Activated CD4-positive, alpha-beta T cell treated with anti-CD3 and anti-CD28 coated beads, Interleukin-10, Interleukin-2, amounts not matched to agents 100 ng/mL and 50 ng/mL, durations not matched to agents 16 hours and 8 hours (primary cell): Measurements from ENCODE around the gene FGF5.
"Not testable (repeated sequence)": the region's sequence is repeated elsewhere in the genome, so short reads cannot be mapped to it uniquely, and the experiment has no call there.

Experiments used
- DNase-seq: peaks from one replicate; pipeline ENCODE4 v3.0.0-alpha.2; 2020

The FGF5 gene

DNA sequence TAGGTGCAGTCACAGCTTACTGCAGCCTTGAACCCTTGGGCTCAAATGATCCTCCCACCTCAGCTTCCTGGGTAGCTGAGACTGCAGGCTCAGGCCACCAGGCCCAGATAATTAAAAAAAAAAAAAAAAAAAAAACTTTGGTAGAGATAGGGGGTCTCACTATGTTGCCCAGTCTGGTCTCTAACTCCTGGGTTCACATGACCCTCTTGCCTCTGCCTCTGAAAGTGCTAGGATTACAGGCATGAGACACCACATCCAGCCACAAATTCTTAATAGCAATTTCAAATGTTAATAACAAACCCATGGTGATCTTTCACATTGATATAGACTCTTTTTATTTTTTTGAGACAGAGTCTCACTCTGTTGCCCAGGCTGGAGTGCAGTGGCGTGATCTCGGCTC is 12.3 kb upstream of the FGF5 start:
- DNase-seq: no peak

- DNase-seq: no peak
Measured at GRCh38 chr4:80255329-80256095, 11.0 kb upstream of the FGF5 start.

- no peak for DNase-seq
Measured at GRCh38 chr4:80257851-80258250, 8.6 kb upstream of the FGF5 start.

DNA sequence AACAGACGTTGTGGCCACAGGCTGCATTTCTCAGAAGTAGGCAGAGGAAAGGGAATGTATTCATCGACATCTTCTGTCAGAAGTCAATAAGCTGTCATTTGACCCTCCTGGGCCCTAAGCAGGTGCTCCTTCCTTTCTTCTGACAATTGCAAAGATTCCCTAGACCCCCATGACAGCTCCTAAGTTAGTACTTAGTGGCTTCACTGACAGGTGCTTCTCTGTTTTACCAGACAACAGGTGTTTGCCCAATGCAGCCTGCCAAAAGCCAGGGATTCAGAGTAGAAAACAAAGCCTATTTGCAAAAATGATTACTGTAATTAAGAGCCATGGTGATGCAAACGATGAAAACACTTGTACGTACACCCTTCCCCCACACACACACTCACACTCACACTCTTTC is 7.5 kb upstream of the FGF5 start:
- DNase-seq: no peak

- DNase-seq: no peak
Measured at GRCh38 chr4:80259817-80260216, 6.6 kb upstream of the FGF5 start.

DNA sequence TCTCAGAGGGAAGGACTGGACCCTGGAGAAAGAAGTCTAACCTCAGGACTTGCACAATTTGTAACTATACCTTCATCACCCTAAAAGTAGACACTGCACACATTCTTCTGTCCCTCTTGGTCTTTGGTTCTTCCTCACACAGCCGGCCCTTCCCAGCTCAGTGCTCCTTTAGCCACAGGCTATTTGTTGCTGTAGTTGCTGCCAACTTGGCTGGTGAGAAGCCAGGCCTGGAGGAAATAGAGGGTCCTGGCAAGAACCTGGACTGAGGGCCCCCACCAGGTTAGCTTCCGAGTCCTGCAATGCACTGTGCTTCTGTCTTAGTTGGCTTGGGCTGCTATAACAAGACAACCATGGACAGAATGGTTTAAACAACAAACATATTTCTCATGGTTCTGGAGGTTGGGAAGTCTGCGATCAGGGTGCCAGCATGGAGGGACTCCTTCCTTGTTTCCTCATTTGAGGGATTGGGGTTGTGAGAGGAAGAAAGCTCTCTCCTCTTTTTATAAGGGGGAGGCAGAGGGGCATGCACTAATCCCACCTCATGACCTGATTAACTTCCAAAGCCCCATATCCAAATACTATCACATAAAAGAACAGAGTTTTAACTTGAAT is 4.4 kb upstream of the FGF5 start:
- no peak for DNase-seq

GRCh38 chr4:80263541-80264351 is 2.7 kb upstream of the FGF5 start:
- DNase-seq: no peak

DNA sequence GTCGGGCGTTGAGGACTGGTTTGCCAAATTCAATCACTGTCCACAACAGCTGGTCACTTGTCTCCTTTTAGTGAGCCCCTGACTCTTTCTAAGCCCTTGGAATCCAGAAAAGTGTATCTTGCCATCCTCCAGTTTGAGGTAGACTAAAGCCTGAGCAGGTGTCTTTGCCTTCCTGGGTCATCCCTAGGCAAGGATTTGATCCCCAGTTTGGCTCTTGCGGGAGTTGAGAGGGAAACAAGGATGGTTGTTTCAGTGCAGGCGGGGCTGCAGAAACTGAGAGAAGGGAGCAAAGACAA is 2.2 kb upstream of the FGF5 start:
- DNase-seq: no peak

- DNase-seq: no peak
Measured at GRCh38 chr4:80264825-80265224, 1.6 kb upstream of the FGF5 start.

DNA sequence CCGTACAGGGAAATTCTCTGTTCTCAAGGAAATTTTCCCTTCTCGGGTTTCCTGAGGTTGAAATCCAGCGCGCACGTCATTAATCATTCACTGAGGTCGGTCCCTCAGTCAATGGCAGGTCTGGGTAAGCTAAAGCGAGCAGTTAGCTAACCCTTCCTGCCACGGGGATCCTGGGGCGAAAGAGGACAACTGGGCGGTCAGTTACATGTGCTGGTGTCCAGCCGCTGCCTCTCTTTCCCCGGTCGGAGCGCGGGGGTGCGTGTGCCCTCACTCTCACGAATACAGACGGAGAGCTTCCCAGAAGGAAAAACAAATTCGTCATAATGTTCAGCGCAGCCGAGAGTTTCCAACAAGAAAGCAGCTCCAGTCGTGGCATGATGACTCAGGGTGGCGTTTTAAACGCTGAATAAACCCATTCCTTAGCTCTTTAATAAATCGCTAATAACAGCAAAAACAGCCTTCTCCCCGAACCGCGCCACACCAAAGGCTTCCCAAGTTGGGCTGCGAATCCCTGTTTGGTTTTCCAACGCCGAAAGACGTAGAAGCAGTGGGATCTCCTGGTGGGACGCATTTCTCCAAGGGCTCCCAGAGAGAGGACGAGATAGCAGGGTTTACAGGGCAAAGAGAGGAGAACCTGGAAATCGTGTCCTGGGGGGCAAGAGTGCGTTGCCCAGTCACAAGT is 752 bp upstream of the FGF5 start:
- no peak for DNase-seq

GRCh38 chr4:80266902-80267380 is 477 bp downstream of the FGF5 start:
- DNase-seq: peak; percentile 4

- no peak for DNase-seq
Measured at GRCh38 chr4:80268081-80268823, 1.8 kb downstream of the FGF5 start.

DNA sequence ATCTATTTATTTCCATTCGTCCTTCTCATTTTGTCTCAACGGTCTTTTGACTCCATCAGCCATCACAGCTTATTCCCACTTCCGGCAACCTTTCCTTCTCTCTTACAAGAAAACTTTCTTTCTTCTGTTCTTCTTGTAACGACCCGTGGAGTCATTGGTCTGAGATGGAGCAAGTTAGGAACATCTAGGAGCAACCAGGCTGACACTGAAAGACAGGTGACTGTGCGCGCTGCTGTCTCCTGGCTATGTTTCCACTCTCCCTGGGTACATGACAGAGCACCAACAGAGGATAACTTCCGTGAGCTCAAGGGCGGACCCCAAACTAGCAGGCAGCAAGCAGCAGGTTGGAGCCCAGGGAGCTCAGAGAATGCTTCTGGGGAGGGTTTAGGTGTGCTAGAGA is 2.5 kb downstream of the FGF5 start:
- no peak for DNase-seq

DNA sequence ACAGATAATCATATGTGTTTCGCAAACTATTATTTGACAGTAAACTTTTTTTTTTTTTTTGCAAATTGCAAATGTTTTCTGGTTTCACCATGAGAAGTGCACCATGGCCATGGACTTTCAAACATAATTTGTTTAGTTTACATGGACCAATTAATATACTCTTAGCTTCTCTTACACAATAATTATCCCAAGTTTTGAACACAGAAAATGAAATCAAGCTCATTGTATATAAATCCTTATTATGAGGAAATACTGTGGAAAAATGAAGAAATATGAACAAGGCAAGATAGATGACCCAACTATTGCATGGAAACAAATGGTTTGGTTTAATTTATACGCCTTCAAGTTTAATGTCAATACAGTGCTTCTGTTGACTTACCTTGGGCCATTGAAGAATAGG is 3.9 kb downstream of the FGF5 start:
- DNase-seq: no peak

DNA sequence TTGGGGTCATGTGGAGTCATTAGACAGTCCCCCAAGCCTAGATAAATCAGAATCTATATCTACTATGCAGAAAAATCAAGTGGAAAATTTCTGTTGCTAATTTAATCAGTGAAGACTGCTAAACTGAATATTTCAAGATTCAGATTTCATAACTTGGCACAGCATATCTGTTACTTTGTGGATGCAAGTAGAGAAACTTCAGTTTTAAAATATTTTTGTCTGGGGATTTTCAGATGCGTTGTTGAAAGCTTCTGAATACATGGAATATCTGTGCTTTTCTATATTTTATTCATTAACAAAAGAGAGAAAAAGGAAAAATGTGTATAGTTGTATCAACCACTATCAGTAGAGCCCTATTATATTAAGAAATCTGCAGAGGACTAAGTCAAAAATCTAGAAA is 4.4 kb downstream of the FGF5 start:
- DNase-seq: no peak

DNA sequence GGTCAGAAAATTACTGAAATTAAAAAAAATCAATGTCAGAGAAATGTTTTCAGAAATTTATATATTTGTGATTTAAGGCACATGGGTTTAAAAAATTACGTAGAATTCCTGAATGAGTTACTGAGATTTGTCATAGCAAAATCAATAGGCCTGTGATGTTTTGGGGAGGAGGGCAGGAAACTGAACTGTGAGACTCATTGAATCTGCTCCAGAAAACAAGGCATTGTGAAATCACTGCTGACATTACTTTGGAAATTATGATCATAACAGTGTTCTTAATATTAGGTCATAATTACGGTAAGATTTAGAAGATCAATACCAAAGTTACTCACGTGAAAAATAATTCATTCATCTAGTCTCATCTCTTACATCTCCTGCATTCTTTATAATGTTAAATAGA is 5.3 kb downstream of the FGF5 start:
- DNase-seq: no peak

GRCh38 chr4:80276931-80277330 is 10.5 kb downstream of the FGF5 start:
- no peak for DNase-seq

DNA sequence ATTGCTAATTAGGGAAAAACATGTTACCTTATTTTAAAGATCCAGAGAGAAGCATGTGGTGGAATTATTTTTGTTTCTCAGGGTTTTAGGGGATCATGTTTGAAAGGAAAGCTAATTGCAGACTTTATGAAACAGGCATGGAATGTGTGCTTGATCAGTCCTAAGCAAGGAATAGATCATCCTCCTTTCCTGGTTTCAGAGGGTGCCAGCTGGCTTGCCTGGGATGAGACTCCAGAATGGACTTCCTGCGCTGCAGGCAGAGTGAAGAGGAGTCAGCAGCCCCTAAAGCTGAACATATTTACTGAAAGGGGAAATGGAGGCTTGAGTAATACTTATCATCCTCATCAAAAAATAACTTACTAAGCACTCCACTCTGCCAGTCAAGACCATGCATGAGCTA is 13.3 kb downstream of the FGF5 start:
- no peak for DNase-seq

GRCh38 chr4:80286451-80286850 is 20.0 kb downstream of the FGF5 start:
- no peak for DNase-seq

GRCh38 chr4:80290665-80291064 is 24.2 kb downstream of the FGF5 start:
- DNase-seq: not testable (repeated sequence)

DNA sequence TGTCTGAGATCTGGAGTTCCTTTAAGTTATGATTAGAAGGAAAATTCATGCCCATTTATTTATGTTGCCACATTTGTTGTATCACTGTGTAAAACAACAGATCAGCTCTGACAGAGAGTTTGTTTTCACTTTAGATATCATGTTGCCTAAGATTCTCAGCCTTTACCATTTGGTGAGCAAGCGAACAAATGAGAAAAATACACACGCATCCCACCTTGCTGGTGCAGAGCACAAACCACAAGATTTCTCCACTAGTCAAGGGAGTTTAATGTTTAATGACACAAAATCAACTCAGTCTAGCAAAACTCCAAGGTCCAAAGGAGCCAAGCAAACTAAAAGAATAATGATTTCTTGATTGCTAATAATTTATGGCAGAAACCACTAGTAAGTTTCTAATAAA is 27.7 kb downstream of the FGF5 start:
- no peak for DNase-seq

- no peak for DNase-seq
Measured at GRCh38 chr4:80295336-80295735, 28.9 kb downstream of the FGF5 start.

GRCh38 chr4:80295826-80296225 is 29.4 kb downstream of the FGF5 start:
- no peak for DNase-seq
